HTERT RPE-1 (cell line): ENCODE data around the gene CCNG2.

Experiments used
- in situ Hi-C: fragments of 300-500 bp; cut with MboI; formaldehyde crosslinking; loops from 4 replicates; pipeline ENCODE4 v1.14.3; 2020; ENCODE audit warnings: low sequenced_read_pairs

Gene CCNG2

GRCh38 chr4:77201857-77202256 lies 44.9 kb downstream of the CCNG2 start:
- in situ Hi-C loops = no loop called here

- in situ Hi-C loops = no loop called here
Measured at GRCh38 chr4:77202491-77202890, 45.5 kb downstream of the CCNG2 start.

- in situ Hi-C loops = no loop called here
Measured at GRCh38 chr4:77203380-77204197, 46.6 kb downstream of the CCNG2 start.

GRCh38 chr4:77204621-77205020 lies 47.6 kb downstream of the CCNG2 start:
- in situ Hi-C loops = no loop called here

GRCh38 chr4:77209012-77209411 lies 52.0 kb downstream of the CCNG2 start:
- in situ Hi-C loops = no loop called here

- in situ Hi-C loops = no loop called here
Measured at GRCh38 chr4:77209936-77210335, 52.9 kb downstream of the CCNG2 start.

- in situ Hi-C loops = no loop called here
Measured at GRCh38 chr4:77215107-77215506, 58.1 kb downstream of the CCNG2 start.

GRCh38 chr4:77217526-77217925 lies 60.5 kb downstream of the CCNG2 start:
- in situ Hi-C loops = no loop called here

GRCh38 chr4:77219266-77219665 lies 62.3 kb downstream of the CCNG2 start:
- in situ Hi-C loops = no loop called here
